Stimulated activated naive CD4-positive, alpha-beta T cell (primary cell): Measurements from ENCODE around the gene TMEM53.
"Not testable (repeated sequence)": the region's sequence is repeated elsewhere in the genome, so short reads cannot be mapped to it uniquely, and the experiment has no call there.

Experiments
- DNase-seq, 6 experiments: peaks; one replicate each; lab custom pipeline; 2025; lab: John Stamatoyannopoulos, UW

TMEM53 gene

DNA sequence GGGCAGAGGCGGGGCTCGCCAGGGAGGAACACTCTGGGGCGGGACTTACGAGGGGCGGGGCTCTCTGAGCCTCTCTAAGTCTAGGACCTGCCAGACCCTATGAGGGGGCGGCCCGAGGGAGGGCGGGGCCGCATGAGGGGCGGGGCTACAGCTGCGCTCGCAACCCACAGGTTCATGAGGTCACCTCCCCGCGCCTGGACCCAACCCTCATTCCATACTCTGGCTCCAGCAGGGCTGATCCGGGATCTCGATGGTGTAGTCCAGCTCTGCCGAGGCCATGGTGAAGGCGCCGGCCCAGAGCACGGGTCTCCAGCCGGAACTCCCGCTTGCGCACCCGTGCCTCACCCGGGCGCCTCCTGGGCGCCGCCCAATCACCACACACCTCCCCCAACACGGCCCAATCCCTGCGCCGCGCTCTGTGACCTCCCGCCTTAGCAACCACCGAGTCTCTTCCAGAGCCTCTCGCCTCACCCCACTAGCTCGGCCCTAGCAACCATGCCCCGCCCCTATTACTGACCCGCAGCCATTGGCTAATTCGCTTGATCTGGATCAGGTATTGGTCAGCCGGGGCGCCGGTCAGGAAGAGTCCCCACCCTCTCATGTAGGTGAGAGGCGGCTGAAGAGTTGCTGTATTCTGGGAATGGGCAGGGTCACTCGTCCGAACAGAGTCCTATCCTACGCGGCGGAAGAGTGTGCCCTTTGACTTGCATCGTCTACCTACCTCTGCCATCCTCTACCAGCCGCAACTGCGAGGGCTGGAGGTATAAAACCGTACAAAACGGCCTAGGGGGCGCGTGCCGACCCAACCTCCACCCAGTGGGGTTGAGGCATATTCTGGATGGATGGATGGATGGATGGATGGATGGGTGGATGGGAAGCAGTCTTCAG is at the start of gene TMEM53, which contains the start of gene ARMH1:
TMEM53 (minus strand) TSS at position 369 of the 888 bp plus-strand sequence; CDS start at position 279, 90 bp downstream.
ARMH1 (plus strand) TSS at position 602 of the 888 bp plus-strand sequence. CDS start 14,984 bp downstream, outside the sequence.
- DNase-seq, result peak; percentile 88 to 99 (median 95)

- peak in 3 of 6 experiments; percentile 12 to 57 (median 14) for DNase-seq
These were observed 49.4 kb upstream of the TMEM53 start for GRCh38 chr1:44723496-44724295.

DNA sequence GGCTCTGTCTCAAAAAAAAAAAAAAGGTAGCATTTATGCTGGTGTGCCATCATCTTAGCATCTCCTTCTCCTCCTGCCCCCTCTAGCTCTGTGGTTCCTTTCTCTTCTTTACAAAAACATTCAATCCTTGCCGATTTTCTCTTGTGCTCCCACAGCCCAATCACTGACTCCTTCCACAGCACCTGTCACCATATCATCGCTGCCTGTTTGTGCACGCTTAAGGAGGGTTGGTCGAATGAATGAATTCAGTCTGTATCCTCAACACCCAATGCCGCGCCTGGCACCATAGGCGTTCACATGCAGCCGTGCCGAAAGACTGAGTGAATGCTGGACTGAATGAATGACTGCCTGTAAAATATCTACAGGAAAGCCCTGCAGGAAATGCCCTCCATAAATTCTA is 48.8 kb upstream of the TMEM53 start:
- peak in 2 of 6 experiments; percentile 20 to 44 for DNase-seq

GRCh38 chr1:44721485-44722361 is 47.4 kb upstream of the TMEM53 start:
- DNase-seq, result peak in 5 of 6 experiments; percentile 36 to 83 (median 61)

- DNase-seq, result no peak
These were observed 46.0 kb upstream of the TMEM53 start for GRCh38 chr1:44720281-44720680.

GRCh38 chr1:44719318-44719717 is 45.0 kb upstream of the TMEM53 start:
- DNase-seq, result peak in 2 of 6 experiments; percentile 8 to 10

DNA sequence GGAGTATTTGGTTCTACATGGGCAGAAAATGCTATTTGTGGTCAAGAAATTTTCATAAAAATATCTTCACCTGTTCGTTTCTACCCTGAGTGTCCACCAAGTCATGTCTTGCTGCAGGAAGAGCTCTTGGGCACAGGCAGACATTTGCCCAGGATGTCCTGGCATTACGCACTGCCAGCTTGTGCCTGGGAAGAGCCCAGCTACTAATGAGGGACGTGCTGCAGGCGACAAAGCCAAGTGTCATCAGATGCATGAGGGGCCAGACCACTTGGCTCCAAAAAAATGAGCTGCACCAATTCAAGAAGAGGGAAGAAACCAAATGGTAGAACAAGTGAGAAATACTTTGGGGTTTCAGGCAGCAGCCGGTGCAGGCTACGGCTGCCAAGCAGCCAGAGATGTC is 43.8 kb upstream of the TMEM53 start:
- no peak for DNase-seq

- no peak for DNase-seq
These were observed 43.4 kb upstream of the TMEM53 start for GRCh38 chr1:44717653-44718052.

DNA sequence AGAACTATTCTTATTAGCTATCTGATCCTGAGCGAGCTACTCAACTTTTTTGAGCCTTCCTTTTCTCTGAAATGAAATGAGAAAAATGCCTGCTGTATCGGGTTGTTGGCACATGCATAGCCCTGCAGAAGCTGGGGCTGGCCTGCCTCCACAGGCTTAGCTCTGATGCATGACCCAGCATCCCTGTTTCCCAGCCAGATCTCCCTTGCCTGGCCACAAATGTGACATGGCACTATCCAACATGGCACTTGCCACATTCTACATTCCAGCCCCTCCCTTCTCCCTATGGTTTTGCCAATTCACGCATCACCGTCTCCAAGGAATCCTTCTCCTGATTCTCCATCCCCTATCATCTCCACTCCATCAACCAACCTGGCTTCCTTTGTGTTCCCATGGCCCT is 42.9 kb upstream of the TMEM53 start:
- no peak for DNase-seq

- DNase-seq, result peak; percentile 40 to 80 (median 60)
These were observed 40.8 kb upstream of the TMEM53 start for GRCh38 chr1:44714944-44715571.

DNA sequence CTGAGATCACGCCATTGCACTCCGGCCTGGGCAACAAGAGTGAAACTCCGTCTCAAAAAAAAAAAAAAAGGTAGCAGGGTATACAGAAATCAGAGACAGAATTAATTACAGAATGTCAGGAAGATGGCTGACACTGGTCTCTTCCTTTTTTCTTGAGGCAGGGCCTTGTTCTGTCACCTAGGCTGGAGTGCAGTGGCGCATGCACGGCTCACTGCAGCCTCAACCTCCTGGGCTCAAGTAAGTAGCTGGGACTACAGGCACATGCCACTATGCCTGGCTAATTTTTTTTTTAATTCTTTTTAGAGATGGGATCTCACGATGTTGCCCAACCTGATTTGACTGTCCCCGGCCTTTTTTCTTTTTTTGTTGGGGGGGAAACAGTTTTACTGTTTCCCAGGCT is 40.3 kb upstream of the TMEM53 start:
- DNase-seq, result no peak

DNA sequence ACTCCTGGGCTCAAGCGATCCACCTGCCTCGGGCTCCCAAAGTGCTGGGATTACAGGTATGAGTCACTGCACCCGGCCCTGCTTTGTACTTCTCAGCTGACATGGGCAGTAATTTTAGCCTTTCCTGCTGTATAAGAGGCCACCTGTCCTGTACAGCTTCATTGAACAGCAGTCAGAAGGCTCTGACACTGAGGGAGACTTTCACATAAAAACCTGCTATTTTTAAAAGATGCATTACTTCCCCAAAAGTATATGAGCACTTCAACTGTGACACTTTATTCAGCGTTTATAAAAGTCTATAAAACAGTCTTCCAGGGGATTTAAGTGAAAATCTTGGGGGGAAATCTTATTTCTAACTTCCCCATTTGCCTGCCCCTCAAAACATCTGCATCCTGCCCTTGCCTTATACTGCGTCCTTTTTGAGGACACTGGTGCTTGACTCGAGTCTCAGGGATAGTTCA is 39.1 kb upstream of the TMEM53 start:
- DNase-seq, result no peak

- peak in 4 of 6 experiments; percentile 15 to 59 (median 44) for DNase-seq
These were observed 33.9 kb upstream of the TMEM53 start for GRCh38 chr1:44707959-44708831.

GRCh38 chr1:44707112-44707881 is 33.0 kb upstream of the TMEM53 start:
- DNase-seq, result no peak

GRCh38 chr1:44705938-44706337 is 31.7 kb upstream of the TMEM53 start:
- DNase-seq, result no peak

- DNase-seq, result no peak
These were observed 31.2 kb upstream of the TMEM53 start for GRCh38 chr1:44705470-44705869.

- no peak for DNase-seq
These were observed 26.9 kb upstream of the TMEM53 start for GRCh38 chr1:44701141-44701573.

- DNase-seq, result no peak
These were observed 26.3 kb upstream of the TMEM53 start for GRCh38 chr1:44700573-44700972.

DNA sequence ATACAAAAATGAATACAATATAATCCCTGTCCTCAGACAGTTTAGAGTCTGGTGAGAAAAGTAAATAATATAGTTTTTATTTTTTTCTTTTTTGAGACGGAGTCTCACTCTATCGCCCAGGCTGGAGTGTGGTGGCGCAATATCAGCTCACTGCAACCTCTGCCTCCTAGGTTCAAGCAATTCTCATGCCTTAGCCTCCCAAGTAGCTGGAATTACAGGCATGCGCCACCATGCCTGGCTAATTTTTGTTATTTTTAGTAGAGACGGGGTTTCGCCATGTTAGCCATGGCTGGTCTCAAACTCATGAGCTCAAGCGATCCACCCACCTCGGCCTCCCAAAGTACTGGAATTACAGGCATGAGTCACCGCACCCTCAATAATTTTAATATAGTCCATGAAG is 25.1 kb upstream of the TMEM53 start:
- DNase-seq, result not testable (repeated sequence)
